Measurements from ENCODE around the gene AFF3. TPM values are rescaled to one million over a fixed set of nuclear protein-coding genes. Genes with fewer than 3 reads are reported as not detected.

Gene AFF3
- total and polyA plus RNA-seq, 3 donors from 2014 or later: 18.0 to 34.4 (median 27.1) TPM

DNA sequence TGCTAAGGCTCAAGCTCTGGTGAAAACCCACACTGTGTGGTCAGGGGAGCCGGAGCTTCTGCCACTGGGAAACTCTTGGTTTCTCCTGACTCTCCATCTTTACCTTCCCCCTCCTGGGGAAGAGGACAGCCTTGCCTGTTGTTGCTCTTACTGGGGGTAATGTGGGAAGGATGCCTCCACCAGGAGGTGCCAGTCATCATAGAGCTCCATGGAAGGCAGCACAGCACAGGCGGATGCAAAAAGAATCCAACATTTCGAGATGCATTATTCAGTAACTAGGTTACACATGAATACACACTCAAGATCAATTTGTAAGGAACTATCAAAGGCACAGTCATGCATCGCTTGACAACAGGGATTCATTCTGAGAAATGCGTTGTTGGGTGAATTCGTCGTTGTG lies 322.6 kb downstream of the AFF3 start:
- Histone ChIP-seq H3K36me3 (ENCODE audit: low read depth, missing control alignments) (no peaks in the 10 kb centered on the region), H3K4me1 (no peaks in the 10 kb centered on the region), H3K9me3 (no peaks in the 10 kb centered on the region), H3K27me3 (no peaks in the 10 kb centered on the region), H3K27ac (no peak overlapping the region), H3K4me3 (no peak overlapping the region)
- DNase-seq: peak; percentile 32
- TF ChIP-seq CTCF (IDR thresholded peaks at IDR 0.05) (no peak), POLR2A (IDR thresholded peaks at IDR 0.05) (no peak)
- 94% methylated on average over 7 of the region's 7 CpGs for WGBS, 2 donors
- intact Hi-C loops (cut with DNase I; ENCODE audit: low total_unique reads): no loop called here

DNA sequence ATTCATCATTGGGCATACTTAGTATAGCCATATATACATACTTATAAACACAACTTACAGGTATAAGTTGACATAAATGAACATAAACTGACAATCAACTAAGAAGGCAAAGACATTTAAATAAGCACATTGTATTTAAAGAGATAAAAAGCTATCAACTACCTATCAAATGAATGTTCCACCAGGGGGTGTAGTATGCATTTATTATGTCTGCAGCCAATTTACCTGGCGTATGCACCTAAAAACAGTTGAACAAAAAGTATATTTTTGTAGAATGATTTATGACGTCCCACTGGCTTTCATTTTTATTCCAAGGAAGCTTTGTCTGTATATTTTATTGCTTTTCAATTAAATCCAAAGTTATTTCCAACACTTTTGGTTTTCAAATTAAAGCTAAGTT lies 323.5 kb downstream of the AFF3 start:
- no peaks in the 10 kb centered on the region for H3K36me3 ChIP-seq (ENCODE audit: low read depth, missing control alignments)
- WGBS, 2 donors: 86 to 90% methylated on average over 2 of the region's 2 CpGs
- no peak overlapping the region for H3K4me3 ChIP-seq
- no peaks in the 10 kb centered on the region for H3K27me3 ChIP-seq
- H3K27ac ChIP-seq: no peak overlapping the region
- intact Hi-C loops (cut with DNase I; ENCODE audit: low total_unique reads): no loop called here
- H3K9me3 ChIP-seq: no peaks in the 10 kb centered on the region
- DNase-seq: no peak
- no peak for TF ChIP-seq POLR2A (IDR thresholded peaks at IDR 0.05)
- TF ChIP-seq CTCF (IDR thresholded peaks at IDR 0.05): peak in 2 of 3 experiments; percentile 18 to 22
- H3K4me1 ChIP-seq: no peaks in the 10 kb centered on the region

- Histone ChIP-seq H3K36me3 (ENCODE audit: low read depth, missing control alignments) (no peaks in the 10 kb centered on the region), H3K4me1 (no peaks in the 10 kb centered on the region), H3K27me3 (no peaks in the 10 kb centered on the region), H3K27ac (no peak overlapping the region), H3K4me3 (no peak overlapping the region), H3K9me3 (no peaks in the 10 kb centered on the region)
- 95 to 100% methylated on average over 5 of the region's 5 CpGs for WGBS, 2 donors
- intact Hi-C loops (cut with DNase I; ENCODE audit: low total_unique reads): no loop called here
- DNase-seq: no peak
- TF ChIP-seq POLR2A (IDR thresholded peaks at IDR 0.05) (no peak), CTCF (IDR thresholded peaks at IDR 0.05) (no peak)
These were observed 325.5 kb downstream of the AFF3 start for GRCh38 chr2:99816908-99817307.

- WGBS, 2 donors: 80 to 90% methylated on average over 10 of the region's 10 CpGs
- Histone ChIP-seq H3K4me3 (no peak overlapping the region), H3K4me1 (no peaks in the 10 kb centered on the region), H3K36me3 (ENCODE audit: low read depth, missing control alignments) (no peaks in the 10 kb centered on the region), H3K9me3 (no peaks in the 10 kb centered on the region), H3K27me3 (no peaks in the 10 kb centered on the region), H3K27ac (no peak overlapping the region)
- no peak for DNase-seq
- intact Hi-C loops (cut with DNase I; ENCODE audit: low total_unique reads): no loop called here
- TF ChIP-seq CTCF (IDR thresholded peaks at IDR 0.05): no peak
- no peak for TF ChIP-seq POLR2A (IDR thresholded peaks at IDR 0.05)
These were observed 330.0 kb downstream of the AFF3 start for GRCh38 chr2:99812426-99812825.

DNA sequence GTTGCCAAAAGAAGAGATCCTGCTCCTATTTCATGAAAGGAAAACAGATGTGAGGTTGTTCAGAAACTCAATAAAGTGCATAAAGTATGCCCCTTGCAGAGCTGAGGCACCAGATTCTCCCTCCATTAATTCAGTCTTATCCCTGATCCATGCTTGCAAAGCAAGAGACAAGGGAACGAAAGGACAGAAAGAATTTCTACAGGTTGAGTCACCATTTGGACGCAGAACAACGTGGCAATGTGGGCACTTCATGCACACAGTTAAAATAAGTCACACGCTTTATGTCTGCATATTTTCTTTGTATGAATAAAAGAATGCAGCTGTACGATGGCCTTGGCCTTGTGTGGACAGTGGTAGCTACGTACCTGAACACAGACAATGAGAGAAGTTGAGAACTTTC lies 330.8 kb downstream of the AFF3 start:
- no peaks in the 10 kb centered on the region for H3K9me3 ChIP-seq
- no peaks in the 10 kb centered on the region for H3K4me1 ChIP-seq
- no peak overlapping the region for H3K27ac ChIP-seq
- no peak for DNase-seq
- no peak for TF ChIP-seq CTCF (IDR thresholded peaks at IDR 0.05)
- TF ChIP-seq POLR2A (IDR thresholded peaks at IDR 0.05): no peak
- intact Hi-C loops (cut with DNase I; ENCODE audit: low total_unique reads): no loop called here
- no peaks in the 10 kb centered on the region for H3K27me3 ChIP-seq
- 83 to 85% methylated on average over 6 of the region's 6 CpGs for WGBS, 2 donors
- no peak overlapping the region for H3K4me3 ChIP-seq
- H3K36me3 ChIP-seq (ENCODE audit: low read depth, missing control alignments): no peaks in the 10 kb centered on the region
